Spleen (tissue), 13 donors: ENCODE results near the gene JRKL. TPM values are rescaled to one million over a fixed set of nuclear protein-coding genes. Genes with fewer than 3 reads are reported as not detected.

Experiments
- DNase-seq: peaks from one replicate; pipeline ENCODE4 v3.0.0-alpha.2; 2020
- H3K27ac ChIP-seq, 8 donors: fragments of 200-600 bp; sonication (generic) in 7 of 8; 1 replicate in 4 of 8; 2 replicates in 4 of 8; pipeline versions ENCODE4 v1.5.0 to v1.8.0; 2016 to 2021; ENCODE audit warnings: inconsistent platforms in 4 of 8, mild to moderate bottlenecking in 4 of 8, moderate library complexity in 1 of 8
- H3K27me3 ChIP-seq, 7 donors: fragments of 200-600 bp; sonication (generic) in 6 of 7; replicated peaks in 1 of 7; 1 replicate in 4 of 7; 2 replicates in 3 of 7; pipeline versions ENCODE4 v1.5.0 to v1.8.0; 2016 to 2021; ENCODE audit warnings: inconsistent platforms in 3 of 7, mild to moderate bottlenecking in 1 of 7
- H3K36me3 ChIP-seq, 6 donors: fragments of 200-600 bp; sonication (generic) in 5 of 6; 1 replicate in 4 of 6; 2 replicates in 2 of 6; pipeline versions ENCODE4 v1.5.0 to v1.8.0; 2016 to 2021; ENCODE audit warnings: inconsistent platforms in 2 of 6
- H3K4me1 ChIP-seq, 6 donors: fragments of 200-600 bp; sonication (generic) in 5 of 6; 1 replicate in 3 of 6; 2 replicates in 3 of 6; pipeline versions ENCODE4 v1.5.0 to v1.8.0; 2016 to 2021; ENCODE audit warnings: inconsistent platforms in 3 of 6
- H3K4me3 ChIP-seq, 8 donors: fragments of 200-600 bp; sonication (generic) in 7 of 8; 1 replicate in 4 of 8; 2 replicates in 4 of 8; pipeline versions ENCODE4 v1.5.0 to v1.8.0; 2016 to 2021; ENCODE audit warnings: inconsistent platforms in 4 of 8, mild to moderate bottlenecking in 4 of 8, moderate library complexity in 2 of 8
- H3K9me3 ChIP-seq, 8 donors: fragments of 200-600 bp; sonication (generic) in 7 of 8; 1 replicate in 4 of 8; 2 replicates in 4 of 8; pipeline versions ENCODE4 v1.5.0 to v1.8.0; 2016 to 2021; ENCODE audit warnings: inconsistent platforms in 4 of 8
- POLR2A ChIP-seq, 3 donors: fragments of 450-650 bp; IDR thresholded peaks; one replicate each; pipeline ENCODE4 v1.5.1; 2017; ENCODE audit warnings: antibody characterized with exemption in 3 of 3, mild to moderate bottlenecking in 1 of 3
- POLR2AphosphoS5 ChIP-seq, 3 donors: sonication (generic); formaldehyde crosslinking; IDR thresholded peaks; one replicate each; pipeline ENCODE4 v1.5.1; 2017; ENCODE audit warnings: antibody characterized with exemption in 3 of 3
- WGBS, 5 donors: extraction: QIAGEN DNeasy Blood & Tissue Kit in 3 of 5; methylation state at CpG; one replicate each; pipeline versions ENCODE4 v1.1.5 to v1.1.7; 2013 to 2018; 5-methylcytosine and 5-hydroxymethylcytosine counted together
- intact Hi-C: fragments of 100-400 bp; cut with DNase I; formaldehyde crosslinking; loops from one replicate; pipeline ENCODE4 v1.15.0; 2023; ENCODE audit warnings: low total_unique reads
- long read RNA-seq, 2 donors: transcript quantifications; one replicate each; lab custom pipeline, GENCODE V29; 2026
- polyA plus RNA-seq, 3 donors: library from polyadenylated mRNA; stranded (reverse); fragments of 200-250 nt; gene quantifications; one replicate each; pipeline ENCODE4 v1.2.1, GENCODE V29; 2013
- total RNA-seq, 7 donors: library from RNA; depleted of rRNA in 3 of 7; stranded (reverse); fragments of >200 nt in 3 of 7; fragmentation: NEBNext Ultra II Directional in 4 of 7; extraction: Animal tissue kit (Norgen Biotek cat#: 25700) in 4 of 7; gene quantifications; one replicate each; pipeline versions ENCODE4 v1.1.0 to v1.2.1, GENCODE V29; 2016 to 2021
- TF ChIP-seq, protein P1 (sequence below), 11 experiments: fragments of 200-600 bp in 7 of 11; fragments of 450-650 bp in 4 of 11; sonication (generic) in 4 of 11; IDR thresholded peaks in 8 of 11; conservative IDR thresholded peaks in 3 of 11; 1 replicate in 7 of 11; 2 replicates in 4 of 11; pipeline versions ENCODE4 v1.4.0 to v1.8.0; 2016 to 2021; ENCODE audit warnings: antibody characterized with exemption in 11 of 11, inconsistent platforms in 4 of 11, mild to moderate bottlenecking in 1 of 11
- donor health status: healthy with polysubstance abuse.
- donor health status: DM: no; HTN: no; CAD: no; lungs with moderate emphysema.
- donor health status: DM: no; HTN: no; CAD: no.
- donor health status: Bipolar disorder and iron deficiency.
- donor health status: healthy.
- donor health status: DM: no; HTN: no; CAD: no.
- donor health status: DM: yes; HTN: yes; CAD: no.

The JRKL gene
- total RNA-seq (10 to 100 TPM in 1 of 7 donors, 1 to 10 TPM in 6; 6.6 to 11.5 (median 8.8) TPM), polyA plus RNA-seq (1 to 10 TPM; 4.3 to 6.3 (median 5.9) TPM)
- long read RNA-seq, donor 1, partial matches to known transcripts, result 0 of 3 reads
- long read RNA-seq, donor 1, other reads (novel, unspliced or antisense), result 0 of 3 reads
- long read RNA-seq, donor 2, partial matches to known transcripts, result 0 of 3 reads
- long read RNA-seq, donor 2, other reads (novel, unspliced or antisense), result 0 of 3 reads

DNA sequence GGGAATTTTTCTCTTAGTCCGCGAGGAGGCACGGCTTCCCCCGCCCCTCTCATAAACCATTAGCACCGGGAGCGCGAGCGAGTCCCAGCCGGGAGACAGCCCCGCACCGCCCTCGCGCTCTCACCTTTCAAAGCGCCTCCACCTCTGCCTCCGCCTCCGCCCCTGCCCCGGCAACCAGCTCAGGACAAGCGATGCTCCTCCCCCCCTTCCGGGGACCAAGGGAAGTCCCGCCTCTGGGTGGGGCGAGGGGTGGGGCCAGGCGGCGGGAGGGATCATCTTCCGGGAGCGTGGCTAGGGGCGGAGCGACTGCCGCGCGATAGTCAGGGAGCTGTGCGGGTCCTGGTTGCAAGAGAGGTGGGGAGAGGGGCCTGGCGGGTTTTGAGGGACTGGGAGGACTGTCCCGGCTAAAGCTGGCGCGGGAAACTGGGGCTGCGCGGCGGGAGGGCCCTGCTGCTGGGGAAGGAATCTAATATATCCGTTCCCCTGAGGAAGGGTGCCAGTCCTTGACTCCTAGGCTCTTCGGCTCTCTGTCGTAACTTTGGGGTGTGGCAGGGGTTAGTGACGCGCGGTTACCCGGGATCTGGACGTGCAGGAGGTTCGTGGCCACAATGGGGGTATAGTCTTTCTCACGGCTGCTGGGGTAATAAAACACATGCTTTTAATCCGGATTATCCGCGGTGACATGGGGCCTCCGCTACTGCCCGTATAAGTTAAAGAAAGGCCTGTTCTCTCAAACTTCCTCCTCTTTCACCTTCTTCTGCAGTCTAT is at the start of gene JRKL, which contains the start of gene CCDC82:
JRKL (plus strand) TSS at position 294 of the 768 bp plus-strand sequence. CDS start 637 bp downstream, outside the sequence.
CCDC82 (minus strand) TSS at position 193 of the 768 bp plus-strand sequence. CDS start 5,165 bp downstream, outside the sequence.
- WGBS, 5 donors, result 0 to 2% (median 1%) methylated on average over 44 to 53 of the region's 53 CpGs

DNA sequence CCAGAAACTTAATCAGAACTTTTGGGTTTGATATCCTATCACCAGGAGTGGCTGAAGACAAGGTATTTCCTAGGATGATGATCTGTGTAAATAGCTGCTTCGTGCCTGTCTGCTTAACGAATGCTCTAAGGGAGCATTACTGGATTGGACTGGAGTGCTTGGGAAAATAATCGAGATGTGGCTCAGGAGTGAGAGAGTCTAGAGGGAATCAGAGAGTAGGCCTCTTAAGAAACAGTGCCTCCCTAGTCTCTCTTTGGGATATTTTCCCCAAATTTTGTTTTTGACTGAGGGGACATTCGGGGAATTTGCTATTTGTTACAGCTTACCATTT is 49.3 kb upstream of the JRKL start:
- Histone ChIP-seq H3K4me1 (peaks cover 33 to 78% (median 64%) of the 10 kb centered on the region in 6 donors), H3K27me3 (no peaks in the 10 kb centered on the region), H3K27ac (peak overlapping the region; percentile 71 to 90 (median 84)), H3K36me3 (peaks cover 0 to 5% (median 0%) of the 10 kb centered on the region in 6 donors), H3K4me3 (peak overlapping the region; percentile 55 to 84 (median 72)), H3K9me3 (no peaks in the 10 kb centered on the region)
- WGBS, 5 donors, result 67 to 80% (median 73%) methylated on average over 4 of the region's 4 CpGs
- no peak for DNase-seq
- TF ChIP-seq, protein P1, sequence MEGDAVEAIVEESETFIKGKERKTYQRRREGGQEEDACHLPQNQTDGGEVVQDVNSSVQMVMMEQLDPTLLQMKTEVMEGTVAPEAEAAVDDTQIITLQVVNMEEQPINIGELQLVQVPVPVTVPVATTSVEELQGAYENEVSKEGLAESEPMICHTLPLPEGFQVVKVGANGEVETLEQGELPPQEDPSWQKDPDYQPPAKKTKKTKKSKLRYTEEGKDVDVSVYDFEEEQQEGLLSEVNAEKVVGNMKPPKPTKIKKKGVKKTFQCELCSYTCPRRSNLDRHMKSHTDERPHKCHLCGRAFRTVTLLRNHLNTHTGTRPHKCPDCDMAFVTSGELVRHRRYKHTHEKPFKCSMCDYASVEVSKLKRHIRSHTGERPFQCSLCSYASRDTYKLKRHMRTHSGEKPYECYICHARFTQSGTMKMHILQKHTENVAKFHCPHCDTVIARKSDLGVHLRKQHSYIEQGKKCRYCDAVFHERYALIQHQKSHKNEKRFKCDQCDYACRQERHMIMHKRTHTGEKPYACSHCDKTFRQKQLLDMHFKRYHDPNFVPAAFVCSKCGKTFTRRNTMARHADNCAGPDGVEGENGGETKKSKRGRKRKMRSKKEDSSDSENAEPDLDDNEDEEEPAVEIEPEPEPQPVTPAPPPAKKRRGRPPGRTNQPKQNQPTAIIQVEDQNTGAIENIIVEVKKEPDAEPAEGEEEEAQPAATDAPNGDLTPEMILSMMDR (IDR thresholded peaks at IDR 0.05 in 8 of 11, conservative IDR thresholded peaks at IDR 0.05 in 3 of 11), result no peak
- no peak for TF ChIP-seq POLR2AphosphoS5 (IDR thresholded peaks at IDR 0.05)
- TF ChIP-seq POLR2A (IDR thresholded peaks at IDR 0.05), result no peak
- intact Hi-C loops, result loop anchor here (5.0 kb wide), 1 partner anchor 288 kb away; no protein-coding TSS in a partner anchor

More for the DNA sequence above, at the start of gene JRKL, which contains the start of gene CCDC82:
- Histone ChIP-seq H3K27ac (peak within 1 kb of the TSS; percentile 83 to 96 (median 91)), H3K9me3 (no peaks in the 10 kb centered on the region), H3K4me3 (peak within 1 kb of the TSS; percentile 82 to 93 (median 90)), H3K4me1 (peaks cover 8 to 77% (median 29%) of the 10 kb centered on the region in 6 donors), H3K36me3 (peaks cover 0 to 12% (median 0%) of the 10 kb centered on the region in 6 donors), H3K27me3 (no peaks in the 10 kb centered on the region)
- DNase-seq, result peak; percentile 99
- intact Hi-C loops, result no loop called here
- TF ChIP-seq POLR2AphosphoS5 (IDR thresholded peaks at IDR 0.05), result peak; percentile 96 to 98 (median 97)
- TF ChIP-seq POLR2A (IDR thresholded peaks at IDR 0.05), result peak; percentile 31 to 74 (median 73)
- TF ChIP-seq, protein P1 (IDR thresholded peaks at IDR 0.05 in 8 of 11, conservative IDR thresholded peaks at IDR 0.05 in 3 of 11), result peak in 5 of 11 experiments; percentile 22 to 42 (median 34)

DNA sequence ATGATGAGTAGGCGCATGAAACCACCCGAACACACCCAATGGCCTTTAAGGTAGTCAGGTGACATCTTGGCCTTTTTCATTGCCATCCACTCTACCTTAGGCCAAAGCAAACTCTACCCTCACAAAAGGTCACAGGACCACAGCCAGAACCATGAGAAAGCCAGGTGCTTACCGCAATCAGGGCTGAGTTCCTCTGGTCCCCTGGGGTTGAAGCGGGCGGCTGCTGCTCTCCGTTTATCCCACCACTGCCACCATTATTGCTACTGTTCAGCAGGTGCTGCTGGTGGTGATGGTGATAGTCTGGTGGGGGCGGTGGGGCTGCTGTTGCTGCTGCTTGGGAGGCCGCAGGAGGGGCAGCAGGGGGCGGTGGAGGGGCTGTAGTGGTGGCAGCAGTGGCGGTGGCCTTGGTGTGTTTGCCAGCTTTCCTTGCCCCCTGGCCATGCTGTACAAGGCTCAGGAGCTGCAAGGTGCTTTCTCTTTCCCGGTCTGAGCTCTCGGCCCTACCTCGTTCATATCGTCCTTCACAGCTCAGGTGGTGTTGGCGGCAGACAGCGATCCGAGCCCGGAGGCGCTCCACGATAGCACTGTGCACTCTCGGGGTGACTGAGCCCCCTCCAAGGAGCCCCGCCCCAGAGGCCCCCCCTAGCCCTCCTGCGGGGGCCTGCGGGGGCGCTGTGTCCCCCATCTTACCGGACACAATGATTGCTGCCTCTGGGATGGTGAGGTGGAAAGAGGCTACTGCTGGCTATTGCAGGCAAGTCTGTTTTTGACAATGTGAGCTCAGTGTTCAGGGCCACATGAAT is 48.4 kb upstream of the JRKL start:
- Histone ChIP-seq H3K4me1 (peaks cover 33 to 69% (median 55%) of the 10 kb centered on the region in 6 donors), H3K27ac (peak overlapping the region; percentile 71 to 90 (median 84)), H3K9me3 (no peaks in the 10 kb centered on the region), H3K36me3 (no peaks in the 10 kb centered on the region), H3K4me3 (peak overlapping the region; percentile 55 to 84 (median 72)), H3K27me3 (no peaks in the 10 kb centered on the region)
- peak; percentile 91 for DNase-seq
- WGBS, 5 donors, result 7 to 32% (median 14%) methylated on average over 20 to 26 of the region's 26 CpGs
- intact Hi-C loops, result loop anchor here (5.0 kb wide), 1 partner anchor 289 kb away; no protein-coding TSS in a partner anchor
- TF ChIP-seq POLR2AphosphoS5 (IDR thresholded peaks at IDR 0.05) (peak; percentile 57 to 77 (median 73)), POLR2A (IDR thresholded peaks at IDR 0.05) (peak in 1 of 3 donors; percentile 14)
- TF ChIP-seq, protein P1 (IDR thresholded peaks at IDR 0.05 in 8 of 11, conservative IDR thresholded peaks at IDR 0.05 in 3 of 11), result peak in 10 of 11 experiments; percentile 18 to 66 (median 39)
